CD14-positive monocyte (primary cell): ENCODE results near the gene DGKQ. TPM values are rescaled to one million over a fixed set of nuclear protein-coding genes. Genes with fewer than 3 reads are reported as not detected.

Experiments used
- DNase-seq, 3 donors: peaks; one replicate each; pipeline ENCODE4 v3.0.0-alpha.2; 2011 to 2022
- H2AFZ ChIP-seq: 2 replicates; pipeline ENCODE4 v1.6.0; 2012; ENCODE audit warnings: mild to moderate bottlenecking, low read depth, low read length, inconsistent platforms; ENCODE audit not compliant: insufficient read depth, poor library complexity, severe bottlenecking
- H3K27ac ChIP-seq, 2 donors: 1 replicate in 1 of 2; 2 replicates in 1 of 2; pipeline ENCODE4 v1.5.1; 2012 to 2013; ENCODE audit warnings: low read length in 2 of 2, control low read depth in 1 of 2, inconsistent platforms in 1 of 2, low read depth in 1 of 2, mild to moderate bottlenecking in 1 of 2
- H3K27me3 ChIP-seq, 2 donors: one replicate each; pipeline versions ENCODE4 v1.6.0 to v1.6.1; 2011 to 2013; ENCODE audit warnings: low read length in 2 of 2; ENCODE audit not compliant: control insufficient read depth in 2 of 2, insufficient read depth in 2 of 2
- H3K36me3 ChIP-seq, 2 donors: replicated peaks in 1 of 2; 1 replicate in 1 of 2; 2 replicates in 1 of 2; pipeline versions ENCODE4 v1.5.1 to v1.6.1; 2012 to 2013; ENCODE audit warnings: low read length in 2 of 2, control low read depth in 1 of 2, inconsistent platforms in 1 of 2, mild to moderate bottlenecking in 1 of 2; ENCODE audit not compliant: insufficient read depth in 2 of 2, control insufficient read depth in 1 of 2
- H3K4me1 ChIP-seq, 2 donors: 1 replicate in 1 of 2; 2 replicates in 1 of 2; pipeline versions ENCODE4 v1.5.1 to v1.6.1; 2012 to 2013; ENCODE audit warnings: low read length in 2 of 2, control low read depth in 1 of 2, inconsistent platforms in 1 of 2, mild to moderate bottlenecking in 1 of 2, moderate library complexity in 1 of 2; ENCODE audit not compliant: insufficient read depth in 2 of 2, control insufficient read depth in 1 of 2
- H3K4me2 ChIP-seq: replicated peaks from 2 replicates; pipeline ENCODE3; 2012; ENCODE audit warnings: low read length, moderate library complexity, mild to moderate bottlenecking; ENCODE audit not compliant: poor library complexity, severe bottlenecking; ENCODE audit errors: extremely low read depth
- H3K4me3 ChIP-seq, 3 experiments: fragments of 200-600 bp in 1 of 3; sonication (generic) in 1 of 3; replicated peaks in 1 of 3; 1 replicate in 2 of 3; 2 replicates in 1 of 3; pipeline ENCODE4 v1.5.1; 2011 to 2013; ENCODE audit warnings: low read length in 3 of 3, mild to moderate bottlenecking in 3 of 3, control low read depth in 2 of 3, low read depth in 2 of 3, inconsistent platforms in 1 of 3, moderate library complexity in 1 of 3
- H3K79me2 ChIP-seq: 2 replicates; pipeline ENCODE4 v1.6.0; 2012; ENCODE audit warnings: mild to moderate bottlenecking, control low read depth, inconsistent platforms, low read length, moderate library complexity; ENCODE audit not compliant: insufficient read depth
- H3K9ac ChIP-seq: 2 replicates; pipeline ENCODE4 v1.6.0; 2017; ENCODE audit warnings: low read length, mild to moderate bottlenecking; ENCODE audit not compliant: insufficient read depth, poor library complexity, severe bottlenecking
- H3K9me3 ChIP-seq, 2 donors: replicated peaks in 1 of 2; 1 replicate in 1 of 2; 2 replicates in 1 of 2; pipeline versions ENCODE4 v1.5.1 to v1.6.1; 2012 to 2013; ENCODE audit warnings: low read length in 2 of 2, control low read depth in 1 of 2; ENCODE audit not compliant: control insufficient read depth in 1 of 2, insufficient read depth in 1 of 2
- H4K20me1 ChIP-seq: 2 replicates; pipeline ENCODE4 v1.6.0; 2012; ENCODE audit warnings: mild to moderate bottlenecking, low read length, control low read depth, moderate library complexity; ENCODE audit not compliant: insufficient read depth
- H3K27ac Mint-ChIP-seq, 7 donors: one replicate each; pipeline ENCODE4 v1.8.0; 2020; ENCODE audit warnings: mild to moderate bottlenecking in 7 of 7, mixed read lengths in 7 of 7, moderate library complexity in 6 of 7, inconsistent platforms in 2 of 7
- H3K27me3 Mint-ChIP-seq, 3 donors: one replicate each; pipeline ENCODE4 v1.8.0; 2021 to 2022; ENCODE audit warnings: low read depth in 3 of 3, mild to moderate bottlenecking in 3 of 3, mixed read lengths in 3 of 3, moderate library complexity in 3 of 3, inconsistent platforms in 1 of 3
- H3K36me3 Mint-ChIP-seq, 2 donors: one replicate each; pipeline ENCODE4 v1.8.0; 2020; ENCODE audit warnings: mixed read lengths in 2 of 2, inconsistent platforms in 1 of 2, mild to moderate bottlenecking in 1 of 2
- H3K4me1 Mint-ChIP-seq: one replicate; pipeline ENCODE4 v1.8.0; 2020; ENCODE audit warnings: mild to moderate bottlenecking, mixed read lengths
- H3K4me3 Mint-ChIP-seq, 2 donors: one replicate each; pipeline ENCODE4 v1.8.0; 2020; ENCODE audit warnings: mild to moderate bottlenecking in 2 of 2, mixed read lengths in 2 of 2, moderate library complexity in 1 of 2
- H3K9me3 Mint-ChIP-seq, 7 donors: one replicate each; pipeline ENCODE4 v1.8.0; 2020 to 2022; ENCODE audit warnings: mixed read lengths in 7 of 7, mild to moderate bottlenecking in 6 of 7, moderate library complexity in 6 of 7, inconsistent platforms in 2 of 7
- WGBS: methylation state at CpG from one replicate; pipeline ENCODE4 v1.1.5; 2013; ENCODE audit warnings: missing lambda C conversion rate; ENCODE audit not compliant: insufficient coverage; 5-methylcytosine and 5-hydroxymethylcytosine counted together
- intact Hi-C, 2 donors: fragments of 100-400 bp; cut with micrococcal nuclease; formaldehyde crosslinking; loops; one replicate each; pipeline versions ENCODE4 v1.15.0 to v1.15.1; 2023
- polyA plus RNA-seq, 3 donors: library from polyadenylated mRNA; depleted of rRNA in 1 of 3; unstranded in 2 of 3; stranded (reverse) in 1 of 3; fragments of 300-500 nt in 2 of 3; fragments of >200 nt in 1 of 3; fragmentation: Illumina TruSeq in 2 of 3; gene quantifications; 1 replicate in 2 of 3; 2 replicates in 1 of 3; pipeline ENCODE4 v1.2.3, GENCODE V29; 2012 to 2021
- TF ChIP-seq, protein P1 (sequence below): fragments of 200-600 bp; IDR thresholded peaks from one replicate; pipeline ENCODE4 v1.8.0; 2022; ENCODE audit warnings: antibody characterized with exemption, mild to moderate bottlenecking

The DGKQ gene
- polyA plus RNA-seq, 3 donors = 0.58 to 23.1 (median 2.4) TPM

DNA sequence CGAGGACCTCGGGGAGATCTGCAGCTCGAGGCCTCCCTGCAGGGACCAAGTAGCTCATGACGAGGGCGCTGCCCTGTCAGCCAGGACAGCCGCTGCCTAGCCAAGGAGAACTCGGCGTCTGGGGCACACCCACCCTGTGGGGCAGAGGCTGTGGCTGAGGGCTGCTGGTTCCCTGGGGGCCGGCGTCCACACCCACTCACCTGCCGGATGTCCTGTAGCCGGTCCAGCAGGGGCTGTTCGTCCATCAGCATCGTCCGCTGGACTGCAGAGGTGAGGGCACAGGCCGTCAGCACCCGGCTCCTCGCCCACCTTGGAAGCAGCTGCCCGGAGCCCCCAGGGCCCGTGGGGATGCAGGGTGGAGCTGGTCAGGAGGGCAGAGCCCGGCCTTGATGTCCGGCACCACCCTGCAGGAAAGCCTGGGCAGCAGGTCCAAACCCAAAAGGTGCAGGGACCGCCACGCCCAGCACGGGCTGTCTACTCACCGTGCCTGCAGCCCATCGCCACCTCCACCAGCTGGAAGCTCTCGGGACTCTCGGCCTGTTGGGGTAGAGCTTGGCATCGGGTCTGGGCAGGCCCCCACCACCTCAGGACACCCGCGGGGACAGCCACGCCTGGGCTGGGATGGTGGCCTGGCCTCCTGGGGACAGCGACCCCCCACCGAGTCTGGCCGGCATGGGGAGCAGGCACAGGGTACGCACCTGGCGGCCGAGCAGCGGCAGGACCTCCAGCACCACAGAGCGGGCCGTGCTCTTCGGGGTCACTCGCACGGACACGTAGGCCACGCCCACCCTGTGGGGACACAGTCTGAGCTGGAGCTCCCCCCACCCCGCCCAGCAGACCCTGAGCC is 6.9 kb downstream of the DGKQ start:
- H3K9me3 ChIP-seq = no peaks in the 10 kb centered on the region
- intact Hi-C loops = no loop called here
- peaks cover 6% of the 10 kb centered on the region for H3K79me2 ChIP-seq
- Mint-ChIP-seq H3K27ac (no peak overlapping the region), H3K27me3 (peaks cover 4 to 11% (median 9%) of the 10 kb centered on the region in 3 donors), H3K4me3 (no peak overlapping the region), H3K9me3 (peaks cover 0 to 2% (median 0%) of the 10 kb centered on the region in 7 donors), H3K36me3 (peaks cover 19 to 32% of the 10 kb centered on the region in 2 donors), H3K4me1 (peaks cover 8% of the 10 kb centered on the region)
- DNase-seq = no peak
- no peak overlapping the region for H3K4me3 ChIP-seq
- H2AFZ ChIP-seq = no peak overlapping the region
- peaks cover 0 to 15% of the 10 kb centered on the region in 2 donors for H3K27me3 ChIP-seq
- peaks cover 18 to 62% of the 10 kb centered on the region in 2 donors for H3K36me3 ChIP-seq
- TF ChIP-seq, protein P1, sequence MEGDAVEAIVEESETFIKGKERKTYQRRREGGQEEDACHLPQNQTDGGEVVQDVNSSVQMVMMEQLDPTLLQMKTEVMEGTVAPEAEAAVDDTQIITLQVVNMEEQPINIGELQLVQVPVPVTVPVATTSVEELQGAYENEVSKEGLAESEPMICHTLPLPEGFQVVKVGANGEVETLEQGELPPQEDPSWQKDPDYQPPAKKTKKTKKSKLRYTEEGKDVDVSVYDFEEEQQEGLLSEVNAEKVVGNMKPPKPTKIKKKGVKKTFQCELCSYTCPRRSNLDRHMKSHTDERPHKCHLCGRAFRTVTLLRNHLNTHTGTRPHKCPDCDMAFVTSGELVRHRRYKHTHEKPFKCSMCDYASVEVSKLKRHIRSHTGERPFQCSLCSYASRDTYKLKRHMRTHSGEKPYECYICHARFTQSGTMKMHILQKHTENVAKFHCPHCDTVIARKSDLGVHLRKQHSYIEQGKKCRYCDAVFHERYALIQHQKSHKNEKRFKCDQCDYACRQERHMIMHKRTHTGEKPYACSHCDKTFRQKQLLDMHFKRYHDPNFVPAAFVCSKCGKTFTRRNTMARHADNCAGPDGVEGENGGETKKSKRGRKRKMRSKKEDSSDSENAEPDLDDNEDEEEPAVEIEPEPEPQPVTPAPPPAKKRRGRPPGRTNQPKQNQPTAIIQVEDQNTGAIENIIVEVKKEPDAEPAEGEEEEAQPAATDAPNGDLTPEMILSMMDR = no peak
- WGBS = 97% methylated on average over 44 of the region's 48 CpGs
- H3K4me1 ChIP-seq = peaks cover 7 to 14% of the 10 kb centered on the region in 2 donors
- H3K9ac ChIP-seq = no peak overlapping the region
- no peak overlapping the region for H3K4me2 ChIP-seq
- peaks cover 34% of the 10 kb centered on the region for H4K20me1 ChIP-seq
- H3K27ac ChIP-seq = no peak overlapping the region

DNA sequence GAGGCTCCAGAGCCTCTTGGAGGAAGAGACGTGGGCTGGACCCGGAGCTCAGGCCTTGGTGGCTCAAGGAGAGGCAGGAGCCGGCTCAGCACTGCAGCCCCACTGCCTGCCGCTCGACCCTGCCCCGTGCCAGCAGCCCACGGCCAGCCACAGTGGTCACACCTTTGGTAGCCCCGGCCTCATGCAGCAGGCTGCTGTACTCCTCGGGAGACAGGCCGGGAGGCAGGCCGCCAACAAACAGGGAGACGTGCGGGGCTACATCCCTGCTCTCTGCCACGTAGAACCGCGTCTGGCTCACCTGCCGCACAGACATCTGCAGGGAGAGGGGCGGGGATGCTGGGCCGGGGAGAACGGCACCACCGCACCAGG is 7.6 kb downstream of the DGKQ start:
- Histone ChIP-seq H3K9me3 (no peaks in the 10 kb centered on the region), H4K20me1 (peaks cover 27% of the 10 kb centered on the region), H3K4me3 (no peak overlapping the region), H3K4me1 (peaks cover 6% of the 10 kb centered on the region in 2 donors), H3K4me2 (no peak overlapping the region), H3K9ac (no peak overlapping the region), H3K36me3 (peaks cover 18 to 63% of the 10 kb centered on the region in 2 donors), H3K79me2 (no peaks in the 10 kb centered on the region), H3K27ac (no peak overlapping the region), H3K27me3 (peaks cover 0 to 15% of the 10 kb centered on the region in 2 donors), H2AFZ (no peak overlapping the region)
- no peak overlapping the region for H3K27ac Mint-ChIP-seq
- no peak for DNase-seq
- 98% methylated on average over 21 of the region's 21 CpGs for WGBS
- peaks cover 17 to 31% of the 10 kb centered on the region in 2 donors for H3K36me3 Mint-ChIP-seq
- H3K4me1 Mint-ChIP-seq = peaks cover 6% of the 10 kb centered on the region
- TF ChIP-seq, protein P1 = no peak
- intact Hi-C loops = no loop called here
- H3K4me3 Mint-ChIP-seq = no peak overlapping the region
- peaks cover 4 to 11% (median 9%) of the 10 kb centered on the region in 3 donors for H3K27me3 Mint-ChIP-seq
- H3K9me3 Mint-ChIP-seq = no peaks in the 10 kb centered on the region
